Measurements from ENCODE around the gene LIM2. TPM values are rescaled to one million over a fixed set of nuclear protein-coding genes. Genes with fewer than 3 reads are reported as not detected.

Gene LIM2
- total RNA-seq, 1 donor from 2014 or later: not detected

DNA sequence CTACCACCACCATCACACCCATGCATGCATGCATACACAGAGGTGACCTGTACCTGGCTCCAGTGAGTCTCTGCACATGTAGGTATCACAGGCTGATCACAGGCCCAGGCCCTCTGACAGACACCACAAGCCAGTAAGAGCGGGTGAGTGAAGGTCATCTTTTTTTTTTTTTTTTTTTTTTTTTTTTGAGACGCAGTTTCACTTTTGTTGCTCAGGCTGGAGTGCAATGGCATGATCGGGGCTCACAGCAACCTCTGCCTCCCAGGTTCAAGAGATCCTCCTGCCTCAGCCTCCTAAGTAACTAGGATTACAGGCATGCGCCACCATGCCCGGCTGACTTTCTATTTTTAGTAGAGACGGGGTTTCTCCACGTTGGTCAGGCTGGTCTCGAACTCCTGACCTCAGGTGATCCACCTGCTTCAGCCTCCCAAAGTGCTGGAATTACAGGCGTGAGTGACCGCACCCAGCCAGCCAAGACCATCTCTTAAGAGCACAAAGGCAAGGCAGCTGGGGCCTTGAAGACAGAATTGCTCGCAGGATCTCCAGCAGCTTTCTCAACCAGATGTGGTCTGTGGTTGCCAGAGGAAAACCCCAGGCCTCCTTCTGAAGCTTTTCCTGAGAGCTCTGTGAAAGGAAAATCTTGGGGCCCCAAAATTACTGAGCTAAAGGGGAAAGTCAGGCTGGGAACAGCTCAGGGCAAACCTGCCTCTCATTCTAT is 12.1 kb downstream of the LIM2 start:
- Histone ChIP-seq H3K27me3 (no peaks in the 10 kb centered on the region), H3K9me3 (no peaks in the 10 kb centered on the region), H3K4me3 (no peak overlapping the region), H3K27ac (no peak overlapping the region), H3K4me1 (no peaks in the 10 kb centered on the region), H3K36me3 (no peaks in the 10 kb centered on the region)
- no peak for DNase-seq (ENCODE audit: extremely low spot score in 2 of 2)
- TF ChIP-seq, protein P1, sequence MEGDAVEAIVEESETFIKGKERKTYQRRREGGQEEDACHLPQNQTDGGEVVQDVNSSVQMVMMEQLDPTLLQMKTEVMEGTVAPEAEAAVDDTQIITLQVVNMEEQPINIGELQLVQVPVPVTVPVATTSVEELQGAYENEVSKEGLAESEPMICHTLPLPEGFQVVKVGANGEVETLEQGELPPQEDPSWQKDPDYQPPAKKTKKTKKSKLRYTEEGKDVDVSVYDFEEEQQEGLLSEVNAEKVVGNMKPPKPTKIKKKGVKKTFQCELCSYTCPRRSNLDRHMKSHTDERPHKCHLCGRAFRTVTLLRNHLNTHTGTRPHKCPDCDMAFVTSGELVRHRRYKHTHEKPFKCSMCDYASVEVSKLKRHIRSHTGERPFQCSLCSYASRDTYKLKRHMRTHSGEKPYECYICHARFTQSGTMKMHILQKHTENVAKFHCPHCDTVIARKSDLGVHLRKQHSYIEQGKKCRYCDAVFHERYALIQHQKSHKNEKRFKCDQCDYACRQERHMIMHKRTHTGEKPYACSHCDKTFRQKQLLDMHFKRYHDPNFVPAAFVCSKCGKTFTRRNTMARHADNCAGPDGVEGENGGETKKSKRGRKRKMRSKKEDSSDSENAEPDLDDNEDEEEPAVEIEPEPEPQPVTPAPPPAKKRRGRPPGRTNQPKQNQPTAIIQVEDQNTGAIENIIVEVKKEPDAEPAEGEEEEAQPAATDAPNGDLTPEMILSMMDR (IDR thresholded peaks at IDR 0.05): no peak
- TF ChIP-seq POLR2AphosphoS5 (IDR thresholded peaks at IDR 0.05; ENCODE audit: insufficient read depth in 1 of 2, low read depth in 1 of 2) (no peak), POLR2A (IDR thresholded peaks at IDR 0.05) (no peak)
- intact Hi-C loops (cut with DNase I): no loop called here

GRCh38 chr19:51372649-51373504 is 14.9 kb downstream of the LIM2 start, which contains the start of gene NKG7:
Gene NKG7 (minus strand): TSS chr19:51372654. CDS start chr19:51372535, 119 bp downstream.
- no peaks in the 10 kb centered on the region for H3K9me3 ChIP-seq
- no peak within 1 kb of the TSS for H3K27ac ChIP-seq
- no peaks in the 10 kb centered on the region for H3K36me3 ChIP-seq
- no peaks in the 10 kb centered on the region for H3K27me3 ChIP-seq
- DNase-seq (ENCODE audit: extremely low spot score in 2 of 2): no peak
- H3K4me1 ChIP-seq: peaks cover 8% of the 10 kb centered on the region
- peak within 1 kb of the TSS in 1 of 2 donors; percentile 4 for H3K4me3 ChIP-seq
- intact Hi-C loops (cut with DNase I): no loop called here
- TF ChIP-seq, protein P1 (IDR thresholded peaks at IDR 0.05): no peak
- TF ChIP-seq POLR2A (IDR thresholded peaks at IDR 0.05): no peak
- TF ChIP-seq POLR2AphosphoS5 (IDR thresholded peaks at IDR 0.05; ENCODE audit: insufficient read depth in 1 of 2, low read depth in 1 of 2): no peak

- peaks cover 9% of the 10 kb centered on the region for H3K4me1 ChIP-seq
- no peak for DNase-seq (ENCODE audit: extremely low spot score in 2 of 2)
- peak overlapping the region in 1 of 2 donors; percentile 4 for H3K4me3 ChIP-seq
- intact Hi-C loops (cut with DNase I): no loop called here
- no peaks in the 10 kb centered on the region for H3K9me3 ChIP-seq
- no peaks in the 10 kb centered on the region for H3K36me3 ChIP-seq
- no peaks in the 10 kb centered on the region for H3K27me3 ChIP-seq
- no peak overlapping the region for H3K27ac ChIP-seq
- TF ChIP-seq POLR2AphosphoS5 (IDR thresholded peaks at IDR 0.05; ENCODE audit: insufficient read depth in 1 of 2, low read depth in 1 of 2) (no peak), POLR2A (IDR thresholded peaks at IDR 0.05) (no peak)
- TF ChIP-seq, protein P1 (IDR thresholded peaks at IDR 0.05): no peak
Measured at GRCh38 chr19:51372021-51372648, 15.6 kb downstream of the LIM2 start.

DNA sequence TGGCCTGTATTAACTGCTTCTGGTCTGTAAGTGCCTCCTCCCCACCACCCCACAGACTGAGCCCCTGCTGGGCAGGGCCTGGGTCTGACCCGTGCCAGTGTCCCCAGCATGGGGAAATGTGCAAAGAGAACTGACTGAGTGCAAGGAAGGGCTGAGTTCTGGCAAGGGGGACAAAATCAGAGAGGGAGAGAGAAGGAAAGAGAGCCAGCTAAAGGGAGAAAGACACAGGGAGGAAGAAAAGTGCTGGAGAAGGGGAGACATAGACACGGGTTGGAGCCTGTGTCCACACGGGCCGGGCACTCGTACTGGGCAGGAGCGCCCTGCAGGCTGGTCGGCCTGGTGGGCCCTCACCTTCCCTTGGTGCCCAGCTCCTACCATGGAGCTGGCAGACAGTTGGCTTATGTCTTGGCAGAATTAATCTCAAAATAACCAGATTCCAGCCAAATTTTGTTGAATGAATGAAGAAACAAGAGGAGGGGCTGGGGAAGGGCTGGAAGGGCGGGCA is 16.5 kb downstream of the LIM2 start:
- DNase-seq (ENCODE audit: extremely low spot score in 2 of 2): no peak
- H3K4me3 ChIP-seq: no peak overlapping the region
- H3K27ac ChIP-seq: no peak overlapping the region

More for the DNA sequence above, 16.5 kb downstream of the LIM2 start:
- Histone ChIP-seq H3K27me3 (no peaks in the 10 kb centered on the region), H3K4me1 (peaks cover 9% of the 10 kb centered on the region), H3K9me3 (no peaks in the 10 kb centered on the region), H3K36me3 (no peaks in the 10 kb centered on the region)
- no peak for TF ChIP-seq POLR2A (IDR thresholded peaks at IDR 0.05)
- TF ChIP-seq, protein P1 (IDR thresholded peaks at IDR 0.05): no peak
- TF ChIP-seq POLR2AphosphoS5 (IDR thresholded peaks at IDR 0.05; ENCODE audit: insufficient read depth in 1 of 2, low read depth in 1 of 2): no peak
- intact Hi-C loops (cut with DNase I): no loop called here

All from vagina (tissue), 2 donors.